HG02798 (cell line): ENCODE results near the gene ECI2.
"Not testable (repeated sequence)": the region's sequence is repeated elsewhere in the genome, so short reads cannot be mapped to it uniquely, and the experiment has no call there.

Source experiments
- ATAC-seq: cut with Tn5 transposase; IDR thresholded peaks from one replicate; pipeline ENCODE4 v1.9.1; 2021; ENCODE audit warnings: mild to moderate bottlenecking; ENCODE audit not compliant: unreplicated experiment, poor library complexity

Gene ECI2

DNA sequence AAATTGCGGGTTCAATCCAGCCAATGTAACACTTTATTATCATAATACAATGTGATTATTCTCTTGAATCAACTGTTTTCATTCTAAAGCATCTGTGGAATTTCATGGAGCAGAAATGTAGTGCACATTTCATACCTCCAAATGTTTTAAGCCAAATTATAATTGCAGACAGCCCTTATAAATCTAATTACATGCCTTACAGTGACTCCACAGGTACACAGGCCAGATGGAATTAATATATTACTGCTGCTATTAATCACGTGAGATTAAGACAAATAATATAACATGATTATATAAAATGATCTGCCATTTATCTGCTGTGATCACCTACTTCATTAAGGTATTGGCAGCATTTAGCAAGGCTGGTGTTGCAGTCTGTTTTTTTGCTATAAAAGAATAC, 9.7 kb upstream of the ECI2 start:
- ATAC-seq = no peak

DNA sequence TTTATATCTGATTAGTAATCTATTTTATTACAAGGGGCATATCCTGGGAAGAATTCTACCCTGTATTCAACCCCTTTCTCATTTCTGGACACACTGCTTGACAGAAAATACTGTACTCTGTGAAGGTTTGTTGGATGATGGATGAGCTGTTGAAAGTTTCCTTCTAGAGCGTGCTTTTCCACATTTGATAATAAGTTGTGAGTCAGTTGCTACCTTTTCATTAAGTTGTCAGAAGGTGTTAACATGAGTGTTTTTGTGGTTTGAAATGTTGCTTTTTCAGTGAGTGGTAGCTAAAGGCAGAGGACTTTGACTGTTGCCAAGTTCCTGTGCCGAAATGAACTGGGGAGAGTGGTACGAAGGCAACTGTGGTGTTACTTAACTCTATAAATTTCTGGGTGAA, 3.9 kb upstream of the ECI2 start:
- ATAC-seq = no peak

DNA sequence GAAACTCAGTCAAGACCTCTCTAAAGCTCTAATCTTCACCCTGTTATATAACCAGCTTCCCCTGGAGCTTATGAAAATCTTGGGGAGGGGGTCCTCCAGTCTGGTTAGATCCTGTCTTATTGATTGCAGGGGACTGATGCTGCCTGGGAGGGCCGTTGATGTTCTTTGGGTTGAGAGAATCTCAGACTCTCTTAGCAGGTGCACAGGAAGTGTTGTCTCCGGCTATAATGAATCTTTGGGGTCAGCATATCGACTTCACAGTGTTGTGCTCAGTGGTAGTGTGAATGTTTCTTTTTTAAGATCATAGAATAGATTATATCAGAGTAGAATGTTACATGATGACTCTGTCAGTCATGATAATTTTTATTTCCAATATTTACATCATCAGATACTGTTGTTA, 2.8 kb upstream of the ECI2 start:
- ATAC-seq = no peak

GRCh38 chr6:4136354-4136831, 1.0 kb upstream of the ECI2 start:
- no peak for ATAC-seq

DNA sequence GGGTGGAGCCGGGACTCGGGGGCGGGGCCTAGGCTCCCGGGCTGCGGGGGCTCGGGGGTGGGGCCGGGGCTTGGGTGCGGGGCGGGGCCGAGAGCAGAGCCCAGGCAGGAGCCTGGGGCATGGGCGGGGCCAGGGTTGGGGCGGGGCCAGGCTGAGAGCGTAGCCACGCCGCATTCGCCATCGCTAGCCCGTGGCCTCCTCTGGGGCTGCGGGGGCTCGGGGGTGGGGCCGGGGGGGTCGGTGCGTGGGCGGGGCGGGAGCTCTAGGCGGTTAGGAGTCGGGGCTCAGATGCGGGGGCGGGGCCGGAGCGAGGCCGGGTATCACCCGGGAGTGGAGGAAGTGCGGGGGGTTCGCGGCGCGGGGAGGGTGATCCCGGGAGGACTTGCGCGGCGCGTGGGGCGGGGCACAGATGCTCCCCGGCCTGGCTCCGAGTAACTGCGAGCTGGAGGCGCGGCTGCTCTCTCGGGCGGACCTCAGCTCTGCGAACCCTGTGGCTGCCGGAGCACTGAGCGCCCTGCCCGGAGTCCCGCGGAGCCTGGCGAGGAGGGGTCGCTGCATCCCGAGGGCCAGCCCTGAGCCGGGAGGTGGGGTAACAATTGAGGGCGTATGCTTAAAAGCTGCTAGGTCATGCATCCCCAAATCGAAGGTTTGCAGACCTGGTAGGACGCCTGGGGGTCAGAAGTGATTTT, 434 bp upstream of the ECI2 start:
- ATAC-seq = peak; percentile 78

GRCh38 chr6:4133941-4134838, 1.2 kb downstream of the ECI2 start:
- no peak for ATAC-seq

DNA sequence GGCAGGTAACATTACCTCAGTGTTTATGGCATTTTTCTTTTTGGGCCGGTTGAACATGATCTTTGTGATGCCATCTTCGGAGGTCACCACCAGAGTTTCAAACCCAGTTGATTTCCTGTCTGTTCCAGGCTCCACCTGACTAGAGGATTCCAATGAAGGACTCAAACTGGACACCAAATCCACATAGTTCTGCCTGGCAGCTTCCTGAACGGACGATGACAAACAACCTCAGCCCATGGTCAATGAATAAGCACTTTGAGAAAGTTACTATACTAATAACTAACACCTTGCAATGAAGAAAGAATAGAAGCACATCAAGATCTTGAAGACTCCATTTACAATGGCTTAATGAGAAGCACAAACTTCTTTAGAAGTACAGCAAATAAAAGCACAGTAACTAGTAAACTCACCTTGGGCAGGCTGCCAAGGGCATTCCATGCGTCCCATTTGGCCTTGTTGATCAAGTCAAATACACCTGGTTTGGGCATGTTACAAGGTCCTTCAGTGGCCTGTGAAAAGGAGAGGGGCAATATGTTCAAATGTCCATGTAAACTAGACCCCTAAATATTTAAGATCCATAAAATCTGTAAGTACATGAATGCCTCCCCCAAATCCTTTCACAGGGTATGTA, 4.9 kb downstream of the ECI2 start:
- ATAC-seq = no peak

DNA sequence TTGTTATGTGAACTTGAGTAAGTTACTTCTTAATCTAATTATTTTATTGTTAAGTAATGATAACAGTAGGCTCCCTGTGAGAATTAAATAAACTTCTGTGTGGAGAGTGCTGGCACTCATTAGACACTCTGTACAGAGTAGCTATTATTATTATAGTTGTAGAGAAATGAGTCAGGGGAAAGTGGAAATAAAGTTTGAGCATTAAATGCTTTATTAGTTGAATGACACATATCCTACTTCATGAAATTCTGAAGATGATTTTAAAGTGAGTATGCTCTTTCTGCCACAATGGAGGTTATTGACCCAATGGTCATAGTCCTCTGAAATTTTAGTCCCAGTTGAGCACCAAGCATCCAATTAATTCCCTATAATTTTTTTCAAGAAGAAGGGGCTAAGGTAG, 5.9 kb downstream of the ECI2 start:
- ATAC-seq = no peak

DNA sequence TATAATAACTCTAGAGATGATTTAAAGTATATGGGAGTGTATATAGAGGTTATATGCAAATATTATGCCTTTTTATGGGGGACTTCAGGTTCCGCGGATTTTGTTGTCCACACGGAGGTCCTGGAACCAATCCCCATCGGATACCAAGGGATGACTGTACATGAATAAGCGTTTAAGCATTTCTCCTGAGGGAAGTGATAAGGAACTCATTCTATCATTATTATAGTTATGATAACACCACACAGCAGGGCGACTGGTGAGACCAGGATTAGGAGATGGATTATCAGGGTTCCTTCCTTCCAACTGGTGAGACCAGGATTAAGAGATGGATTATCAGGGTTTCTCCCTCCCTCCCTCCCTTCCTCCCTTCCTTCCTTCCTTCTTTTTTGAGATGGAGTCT, 6.6 kb downstream of the ECI2 start:
- no peak for ATAC-seq

DNA sequence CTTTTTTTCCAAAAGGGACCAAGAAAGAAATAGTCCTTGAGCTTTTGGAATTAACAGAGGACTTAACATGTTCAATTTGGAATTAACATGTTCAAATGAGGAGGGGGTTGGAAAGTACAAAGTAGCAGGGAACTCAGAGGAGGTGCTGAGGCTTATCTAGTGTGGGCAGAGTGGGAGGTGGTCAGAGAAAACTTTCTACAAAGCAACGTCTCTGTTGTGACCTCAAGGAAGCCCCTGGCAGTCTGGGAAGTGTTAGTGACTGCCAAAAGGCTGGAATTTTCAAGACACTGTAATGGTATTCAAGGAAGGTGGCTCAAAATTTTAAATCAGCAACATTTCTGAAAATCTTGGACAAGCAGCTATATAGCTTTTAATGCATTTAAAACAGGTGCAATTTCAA, 7.3 kb downstream of the ECI2 start:
- no peak for ATAC-seq

- ATAC-seq = no peak
Measured at GRCh38 chr6:4125933-4126864, 9.2 kb downstream of the ECI2 start.

- ATAC-seq = no peak
Measured at GRCh38 chr6:4125500-4125899, 9.9 kb downstream of the ECI2 start.

- ATAC-seq = no peak
Measured at GRCh38 chr6:4124351-4124750, 11.0 kb downstream of the ECI2 start.

DNA sequence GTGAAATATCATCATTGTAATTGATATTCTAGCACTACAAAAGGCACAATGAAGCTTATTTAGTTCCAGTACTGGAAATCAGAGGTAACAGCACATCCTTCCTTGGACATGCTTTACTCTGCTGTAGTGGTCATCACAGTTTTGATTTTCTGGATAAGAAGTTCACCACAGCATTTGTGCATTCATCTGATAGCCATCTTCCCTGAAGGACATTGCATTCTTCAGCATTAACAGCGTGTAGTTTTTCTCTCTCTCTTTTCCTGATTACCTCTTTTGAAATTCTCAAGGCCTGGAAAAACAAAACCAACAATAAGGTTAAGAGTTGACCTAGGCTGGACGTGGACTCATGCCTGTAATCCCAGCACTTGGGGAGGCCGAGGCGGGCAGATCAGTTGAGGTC, 19.6 kb downstream of the ECI2 start:
- ATAC-seq = no peak

DNA sequence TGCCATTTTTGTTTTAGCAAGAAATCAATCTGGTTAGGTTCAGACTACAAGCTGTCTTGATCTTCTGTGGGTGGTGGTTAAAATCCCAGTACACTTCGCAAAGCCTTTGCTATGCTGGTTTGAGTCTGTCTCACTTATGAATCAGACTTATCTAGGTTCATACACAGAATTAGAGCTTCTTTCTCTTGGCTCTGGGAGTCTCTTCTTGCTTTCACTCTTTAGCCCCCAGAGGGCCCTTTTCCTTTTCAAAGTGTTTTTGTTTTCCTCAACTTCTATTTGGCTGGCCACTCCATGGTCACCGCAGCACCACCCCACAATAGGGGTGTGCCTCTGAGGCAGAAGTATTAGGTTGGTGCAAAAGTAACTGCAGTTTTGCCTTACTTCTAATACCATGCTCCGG, 21.3 kb downstream of the ECI2 start:
- no peak for ATAC-seq

- no peak for ATAC-seq
Measured at GRCh38 chr6:4113649-4114048, 21.7 kb downstream of the ECI2 start.

- ATAC-seq = no peak
Measured at GRCh38 chr6:4112366-4112765, 23.0 kb downstream of the ECI2 start.

DNA sequence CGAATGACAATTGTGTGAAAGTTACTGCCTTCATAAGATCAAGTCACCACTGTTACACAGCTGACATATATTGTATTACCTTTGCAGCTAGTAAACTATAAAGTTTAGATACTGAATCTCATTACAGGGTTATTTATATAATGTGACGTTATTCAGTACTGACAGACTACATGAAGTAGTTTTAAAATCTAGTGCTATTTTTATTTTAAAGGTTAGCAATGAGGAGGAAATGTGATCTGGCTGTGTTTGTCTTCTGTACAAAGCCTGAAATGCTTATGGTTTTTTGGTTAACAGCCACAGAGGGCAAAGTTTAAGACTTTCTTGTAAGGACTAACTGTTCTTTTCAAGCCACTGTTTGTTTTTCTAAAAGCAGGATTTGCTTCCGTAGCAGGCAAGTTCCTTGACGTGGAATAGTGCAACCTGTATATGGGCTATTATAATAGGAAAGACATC, 26.0 kb downstream of the ECI2 start:
- not testable (repeated sequence) for ATAC-seq

DNA sequence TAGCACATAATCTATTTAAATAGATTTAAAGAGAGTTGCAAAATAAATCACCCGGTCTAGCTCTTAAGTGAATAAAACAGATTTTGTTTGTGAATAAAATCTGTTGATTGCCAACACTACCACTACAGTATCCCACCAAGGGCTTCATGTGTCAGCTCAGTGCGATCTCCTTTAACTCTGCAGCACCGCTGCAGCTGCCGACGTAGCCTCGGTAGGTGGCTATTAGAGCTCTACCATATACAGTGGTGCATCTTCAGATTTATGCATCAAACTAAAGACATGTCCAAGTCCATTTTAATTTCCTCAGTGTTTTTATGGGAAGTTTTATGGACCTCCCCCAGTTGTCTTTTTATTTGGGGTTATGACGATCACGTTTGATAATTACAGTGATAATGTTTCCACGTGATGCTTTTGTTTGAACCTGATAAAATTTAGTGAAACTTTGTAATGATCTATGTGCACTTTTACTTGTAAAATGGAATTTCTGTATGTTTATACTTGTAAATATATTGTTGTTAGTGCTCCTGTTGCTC, 26.7 kb downstream of the ECI2 start:
- no peak for ATAC-seq

DNA sequence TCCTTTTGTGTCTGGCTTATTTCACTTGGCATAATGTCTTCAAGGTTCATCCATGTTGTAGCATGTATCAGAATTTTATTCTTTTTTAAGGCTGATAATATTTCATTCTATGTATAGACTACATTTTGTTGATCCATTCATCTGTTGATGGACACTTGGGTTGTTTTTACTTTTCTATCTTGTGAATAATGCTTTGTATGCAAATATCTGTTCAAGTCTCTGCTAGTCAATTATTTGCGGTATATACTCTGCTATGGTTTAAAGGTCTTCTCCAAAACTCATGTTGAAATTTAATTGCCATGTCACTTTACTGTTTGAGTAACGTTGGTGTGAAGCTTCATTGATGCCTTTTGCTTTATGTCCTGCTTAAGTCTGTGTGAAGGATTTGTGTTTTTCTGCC, 27.5 kb downstream of the ECI2 start:
- no peak for ATAC-seq
